ENCODE data around the gene NDUFS5.
"Not testable (repeated sequence)": the region's sequence is repeated elsewhere in the genome, so short reads cannot be mapped to it uniquely, and the experiment has no call there.

Gene NDUFS5

GRCh38 chr1:39026051-39026865, at the start of gene NDUFS5:
Gene NDUFS5 (plus strand): TSS chr1:39026350. CDS start chr1:39028725, 2,375 bp downstream.
- DNase-seq: peak; percentile 84 to 92

DNA sequence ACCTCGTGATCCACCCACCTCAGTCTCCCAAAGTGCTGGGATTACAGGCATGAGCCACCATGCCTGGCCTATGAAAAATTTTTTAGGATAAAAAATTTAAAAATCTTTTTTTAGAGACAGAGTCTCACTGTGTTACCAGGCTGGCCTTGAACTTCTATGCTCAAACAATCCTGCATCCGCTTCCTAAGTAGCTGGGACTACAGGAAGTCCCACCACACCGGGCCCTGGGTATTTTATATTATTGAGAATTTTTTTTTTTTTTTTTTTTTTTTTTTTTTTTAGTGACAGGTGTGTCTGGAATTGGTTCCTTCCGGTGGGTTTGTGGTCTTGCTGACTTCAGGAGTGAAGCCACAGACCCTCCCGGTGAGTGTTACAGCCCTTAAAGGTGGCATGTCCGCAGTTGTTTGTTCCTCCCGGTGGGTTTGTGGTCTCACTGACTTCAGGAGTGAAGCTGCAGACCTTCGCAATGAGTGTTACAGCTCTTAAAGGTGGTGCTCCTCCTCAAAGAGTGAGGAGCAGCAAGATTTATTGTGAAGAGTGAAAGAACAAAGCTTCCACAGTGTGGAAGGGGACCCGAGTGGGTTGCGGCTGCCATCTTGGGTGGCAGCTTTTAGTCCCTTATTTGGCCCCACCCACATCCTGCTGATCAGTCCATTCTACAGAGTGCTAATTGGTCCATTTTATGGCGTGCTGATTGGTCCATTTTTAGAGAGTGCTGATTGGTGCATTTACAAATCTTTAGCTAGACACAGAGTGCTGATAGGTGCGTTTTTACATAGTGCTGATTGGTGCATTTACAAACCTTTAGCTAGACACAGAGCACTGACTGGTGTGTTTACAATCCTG, 48.5 kb upstream of the NDUFS5 start:
- DNase-seq: not testable (repeated sequence)

GRCh38 chr1:38978245-38978542, 48.0 kb upstream of the NDUFS5 start:
- not testable (repeated sequence) for DNase-seq

- DNase-seq: not testable (repeated sequence)
These were observed 46.8 kb upstream of the NDUFS5 start for GRCh38 chr1:38979380-38979779.

- no peak for DNase-seq
These were observed 36.2 kb upstream of the NDUFS5 start for GRCh38 chr1:38989979-38990378.

DNA sequence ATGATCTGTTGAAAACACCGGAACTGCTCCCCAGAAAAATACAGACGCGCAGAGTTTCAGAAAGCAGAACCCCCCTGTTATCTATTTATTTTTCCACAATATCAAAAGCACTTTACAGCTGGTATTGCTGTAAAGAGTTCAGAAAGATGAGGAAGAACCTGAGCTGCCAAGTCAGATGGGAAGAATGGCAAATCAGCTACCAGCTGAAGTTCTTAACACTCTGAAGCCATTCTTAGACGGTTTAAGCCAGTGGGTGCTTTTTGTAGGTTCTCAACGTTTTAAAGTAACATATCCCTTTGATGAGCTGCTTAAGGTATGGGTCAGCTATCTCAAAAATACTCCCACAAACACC, 35.8 kb upstream of the NDUFS5 start:
- no peak for DNase-seq

DNA sequence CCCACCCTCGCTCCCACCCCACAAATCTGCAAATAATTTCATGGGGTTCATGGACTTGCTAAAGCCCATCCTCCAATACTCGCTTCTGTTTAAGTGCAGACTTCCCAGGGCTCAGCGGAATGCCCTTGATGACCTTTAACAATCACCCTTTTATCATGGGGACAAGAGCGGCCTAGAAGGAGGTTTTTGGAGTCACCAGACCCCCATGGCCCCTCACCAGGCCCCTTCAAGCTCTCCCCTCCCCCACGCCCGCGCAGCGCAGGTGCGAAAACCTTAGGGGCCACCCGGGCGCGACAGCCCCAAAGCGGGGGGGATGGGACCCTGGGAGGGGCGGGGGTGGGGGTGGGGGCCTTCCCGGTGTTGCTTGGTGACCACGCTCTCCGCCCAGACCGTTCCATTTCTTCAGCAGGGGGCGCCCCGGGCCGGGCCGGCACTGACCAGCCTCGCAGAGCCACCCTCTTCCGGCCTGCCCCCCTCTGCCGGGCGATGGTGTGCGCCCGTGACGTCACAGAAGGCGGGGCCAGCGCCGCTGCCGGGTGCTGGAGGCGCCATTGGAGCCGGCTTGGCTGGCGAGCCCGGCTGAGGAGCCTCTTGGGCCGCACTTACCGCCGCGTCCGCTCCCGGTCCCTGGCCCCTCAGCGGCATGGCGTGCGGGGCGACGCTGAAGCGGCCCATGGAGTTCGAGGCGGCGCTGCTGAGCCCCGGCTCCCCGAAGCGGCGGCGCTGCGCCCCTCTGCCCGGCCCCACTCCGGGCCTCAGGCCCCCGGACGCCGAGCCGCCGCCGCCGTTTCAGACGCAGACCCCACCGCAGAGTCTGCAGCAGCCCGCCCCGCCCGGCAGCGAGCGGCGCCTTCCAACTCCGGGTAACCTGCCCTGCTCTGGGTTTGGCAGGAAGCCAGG, 35.2 kb upstream of the NDUFS5 start, which contains the start of gene AKIRIN1:
Gene AKIRIN1, plus strand, starts transcription at position 539 of the 900 bp plus-strand sequence. Its CDS starts 105 bp downstream, at position 644.
- DNase-seq: peak; percentile 87 to 91

DNA sequence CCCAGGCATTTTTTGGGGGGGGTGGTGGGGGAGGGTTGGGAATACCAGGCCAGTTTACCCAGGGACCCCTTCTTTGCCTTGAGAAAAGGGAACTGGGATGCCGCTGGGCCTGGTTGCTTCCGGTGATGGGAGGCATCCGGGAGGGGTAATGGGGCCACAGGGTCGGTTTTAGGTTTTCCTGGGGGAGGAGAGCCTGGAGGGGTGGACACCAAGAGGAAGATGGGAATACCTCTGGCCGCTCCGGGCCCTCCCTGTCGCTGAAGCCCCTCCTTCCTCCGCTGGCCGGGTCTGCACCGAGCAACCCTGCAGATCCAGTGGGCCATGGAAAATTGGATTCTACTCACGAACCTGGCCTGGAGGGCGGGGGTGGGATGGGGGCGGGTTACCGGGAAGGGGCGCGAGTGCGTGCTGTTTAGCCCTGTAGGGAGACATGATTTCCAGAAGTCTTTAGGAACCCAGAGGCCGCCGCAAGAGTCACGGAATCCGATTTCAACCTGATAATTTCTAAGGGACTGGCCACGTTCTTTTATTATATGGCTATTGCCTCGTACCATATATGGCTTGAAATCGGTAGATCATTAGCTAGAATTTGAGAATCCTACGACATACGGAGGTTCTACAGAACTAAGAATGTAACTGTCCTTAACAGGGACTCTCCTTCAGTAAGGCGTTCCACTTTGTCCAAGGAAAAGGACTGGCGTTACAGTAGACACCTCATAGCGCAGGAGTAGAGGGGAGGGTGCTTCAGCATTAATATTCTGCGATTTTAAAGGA, 34.3 kb upstream of the NDUFS5 start:
- peak in 1 of 2 experiments; percentile 15 for DNase-seq

DNA sequence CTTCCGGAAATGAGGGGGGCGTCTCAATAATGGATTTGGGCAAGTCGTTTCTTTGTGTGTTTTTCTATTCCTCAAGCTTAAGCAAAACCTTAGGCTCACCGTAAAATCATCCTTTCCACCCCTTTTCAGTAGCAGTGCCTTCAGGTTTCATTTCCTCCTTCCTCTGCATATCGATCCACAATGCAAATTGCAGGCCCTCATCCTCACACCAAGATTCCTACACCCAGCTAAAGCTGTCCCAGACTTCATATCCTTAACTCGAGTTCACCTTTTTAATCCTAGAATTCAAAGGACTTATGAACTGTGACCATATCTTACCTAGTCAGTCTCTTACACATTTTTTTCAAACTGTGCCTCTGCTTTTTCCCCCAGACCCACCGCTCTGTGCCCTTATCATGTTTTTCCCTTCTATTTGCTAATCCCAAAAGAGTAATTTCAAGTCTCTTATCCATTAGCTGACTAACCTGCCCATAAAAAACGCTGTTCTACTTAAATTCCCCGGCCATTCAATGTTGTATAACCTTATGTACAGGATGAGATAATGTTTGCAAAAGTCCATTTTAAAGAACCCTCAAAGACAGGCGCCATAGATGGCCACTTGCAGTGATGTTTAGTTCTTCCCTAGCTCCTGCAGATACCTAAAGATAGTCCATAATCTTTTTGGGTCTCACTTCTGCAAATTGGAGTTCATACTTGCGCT, 33.6 kb upstream of the NDUFS5 start:
- no peak for DNase-seq

GRCh38 chr1:38994196-38994595, 32.0 kb upstream of the NDUFS5 start:
- DNase-seq: no peak

GRCh38 chr1:38997034-38997900, 28.9 kb upstream of the NDUFS5 start:
- no peak for DNase-seq

- no peak for DNase-seq
These were observed 28.3 kb upstream of the NDUFS5 start for GRCh38 chr1:38997901-38998190.

DNA sequence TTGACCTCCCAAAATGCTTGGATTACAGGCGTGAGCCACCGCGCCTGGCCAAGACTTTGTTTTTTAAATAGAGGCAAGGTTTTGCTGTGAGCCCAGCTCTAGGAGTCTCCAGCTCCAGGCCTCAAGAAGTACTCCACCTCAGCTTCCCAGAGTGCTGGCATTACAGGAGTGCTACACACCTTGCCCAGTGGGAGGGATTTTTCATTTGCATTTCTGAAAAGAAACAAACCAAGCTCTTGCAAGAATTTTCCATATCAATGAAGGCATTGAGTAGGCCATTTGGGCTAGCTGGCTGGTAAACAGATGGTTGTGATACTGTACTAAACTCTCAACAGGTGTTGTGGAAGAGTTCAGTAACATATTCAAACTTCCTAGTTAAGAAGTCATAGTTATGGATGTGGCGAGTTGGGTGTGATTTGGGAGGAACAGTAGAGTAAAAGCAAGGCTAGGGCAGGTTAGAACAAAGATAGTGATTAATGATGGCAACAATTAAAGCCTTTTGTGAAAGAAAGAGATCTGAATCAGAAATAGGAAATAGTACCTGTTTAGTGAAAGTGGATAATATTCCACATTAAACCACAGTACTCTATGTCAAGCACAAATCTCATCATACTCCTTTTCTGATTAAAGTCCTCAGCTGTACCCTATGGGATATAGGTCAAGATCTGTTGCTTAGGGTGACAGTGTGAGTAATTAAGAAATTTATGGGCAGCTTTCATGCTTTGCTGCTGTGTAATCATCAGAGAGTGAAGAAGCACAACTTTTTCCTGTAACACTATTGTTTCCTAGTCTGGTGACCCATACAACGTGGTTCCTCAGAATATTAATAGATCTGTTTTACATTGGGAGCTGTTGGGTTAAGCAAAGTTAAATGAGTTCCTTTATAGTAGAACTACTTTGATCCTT, 24.4 kb upstream of the NDUFS5 start:
- DNase-seq: no peak

GRCh38 chr1:39003281-39003680, 22.9 kb upstream of the NDUFS5 start:
- DNase-seq: no peak

GRCh38 chr1:39003794-39004193, 22.4 kb upstream of the NDUFS5 start:
- no peak for DNase-seq

DNA sequence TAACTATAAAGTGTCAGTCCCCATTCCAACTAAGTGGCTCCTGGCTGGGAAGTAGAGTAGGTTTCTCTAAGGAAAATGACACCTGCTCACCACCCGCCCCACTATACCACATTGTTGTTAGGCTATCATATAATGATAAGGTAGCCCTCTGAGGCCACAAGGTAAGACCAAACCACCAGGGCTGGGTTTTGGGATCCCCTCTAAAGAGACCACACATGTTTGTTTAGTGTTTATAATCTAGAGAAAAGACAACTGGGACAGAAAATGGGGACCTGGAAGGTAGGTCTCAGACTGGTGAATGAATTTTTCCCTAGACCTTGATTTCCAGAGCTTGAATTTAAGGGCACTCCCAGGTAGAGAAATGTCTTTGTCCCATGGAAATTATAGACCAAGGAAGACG, 19.9 kb upstream of the NDUFS5 start:
- DNase-seq: no peak

GRCh38 chr1:39006726-39007645, 19.2 kb upstream of the NDUFS5 start:
- no peak for DNase-seq

DNA sequence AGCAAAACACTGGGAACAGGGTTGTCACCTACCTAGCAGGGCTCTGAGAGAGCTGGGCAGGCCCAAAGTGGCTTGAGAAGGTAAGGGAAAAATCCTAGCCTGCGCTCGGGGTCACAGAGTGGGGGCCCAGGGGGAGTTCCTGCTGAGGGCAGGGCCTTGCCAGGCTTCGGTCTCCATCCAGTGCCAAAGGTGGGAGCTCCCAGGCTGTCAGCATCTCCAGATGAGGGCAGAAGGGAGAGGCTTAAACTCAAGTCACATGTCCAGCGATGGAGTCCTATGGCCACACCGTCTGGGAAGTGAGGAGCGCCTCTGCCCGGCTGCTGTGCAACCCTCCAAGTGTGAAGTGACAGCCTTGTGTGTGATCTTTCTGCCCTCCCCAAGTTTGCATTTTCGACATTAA, 11.2 kb upstream of the NDUFS5 start:
- DNase-seq: not testable (repeated sequence)
